Activated T-helper 1 cell treated with anti-CD3 and anti-CD28 coated beads, Interleukin-12 subunit alpha, Interleukin-12 subunit beta, Interleukin-2, Interleukin-4 antibody, amounts not matched to agents 30 ng/mL and 10 ng/mL and 1 ng/mL, durations not matched to agents 14 hours and 24 hours and 36 hours (primary cell): Measurements from ENCODE around the gene SMC3. TPM values are rescaled to one million over a fixed set of nuclear protein-coding genes. Genes with fewer than 3 reads are reported as not detected.
A peak's percentile ranks its signal among the peaks of the same experiment; 100 is the strongest.
"Not testable (repeated sequence)": the region's sequence is repeated elsewhere in the genome, so short reads cannot be mapped to it uniquely, and the experiment has no call there.

ENCODE experiments used
- DNase-seq: peaks from one replicate; pipeline ENCODE4 v3.0.0; 2021; ENCODE audit warnings: low spot score
- H3K27ac Mint-ChIP-seq: one replicate; pipeline ENCODE4 v1.8.0; 2021; ENCODE audit warnings: mild to moderate bottlenecking, mixed read lengths
- H3K27me3 Mint-ChIP-seq: one replicate; pipeline ENCODE4 v1.8.0; 2022; ENCODE audit warnings: mild to moderate bottlenecking, moderate library complexity, mixed read lengths; ENCODE audit not compliant: insufficient read depth
- H3K36me3 Mint-ChIP-seq: one replicate; pipeline ENCODE4 v1.8.0; 2021; ENCODE audit warnings: low read depth, mixed read lengths
- H3K4me1 Mint-ChIP-seq: one replicate; pipeline ENCODE4 v1.8.0; 2021; ENCODE audit warnings: low read depth, mixed read lengths
- H3K4me3 Mint-ChIP-seq: one replicate; pipeline ENCODE4 v1.8.0; 2021; ENCODE audit warnings: mild to moderate bottlenecking, moderate library complexity, mixed read lengths
- H3K9me3 Mint-ChIP-seq: one replicate; pipeline ENCODE4 v1.8.0; 2021; ENCODE audit warnings: mixed read lengths
- intact Hi-C: fragments of 100-400 bp; cut with micrococcal nuclease; formaldehyde crosslinking; loops from one replicate; pipeline ENCODE4 v1.15.1; 2024
- total RNA-seq: library from RNA; stranded (reverse); gene quantifications from 2 replicates; pipeline ENCODE4 v1.2.3, GENCODE V29; 2022

The SMC3 gene
- total RNA-seq: 74.5 and 77.9 TPM in 2 replicates

GRCh38 chr10:110567201-110568054 is at the start of gene SMC3:
SMC3 (plus strand) TSS chr10:110567695; CDS start chr10:110567817, 122 bp downstream.
- Mint-ChIP-seq H3K4me3 (peak within 1 kb of the TSS; percentile 93), H3K27me3 (peaks cover 14% of the 10 kb centered on the region), H3K4me1 (peaks cover 44% of the 10 kb centered on the region), H3K9me3 (no peaks in the 10 kb centered on the region), H3K27ac (peak within 1 kb of the TSS; percentile 96), H3K36me3 (peaks cover 12% of the 10 kb centered on the region)
- intact Hi-C loops: loop anchor here (1.0 to 5.0 kb wide), 16 partner anchors 10 to 645 kb away; partner anchors contain the start of genes ADD3, BBIP1, DUSP5 and SHOC2
- DNase-seq: peak; percentile 89

- Mint-ChIP-seq H3K9me3 (no peaks in the 10 kb centered on the region), H3K27me3 (no peaks in the 10 kb centered on the region), H3K36me3 (peaks cover 42% of the 10 kb centered on the region), H3K27ac (peak overlapping the region; percentile 49), H3K4me1 (peaks cover 55% of the 10 kb centered on the region), H3K4me3 (peak overlapping the region; percentile 2)
- no peak for DNase-seq
- intact Hi-C loops: no loop called here
Measured at GRCh38 chr10:110522365-110522988, 45.0 kb upstream of the SMC3 start.

- intact Hi-C loops: no loop called here
- H3K36me3 Mint-ChIP-seq: peaks cover 43% of the 10 kb centered on the region
- no peak overlapping the region for H3K4me3 Mint-ChIP-seq
- H3K4me1 Mint-ChIP-seq: peaks cover 67% of the 10 kb centered on the region
- H3K27ac Mint-ChIP-seq: no peak overlapping the region
- no peaks in the 10 kb centered on the region for H3K27me3 Mint-ChIP-seq
- DNase-seq: no peak
- no peaks in the 10 kb centered on the region for H3K9me3 Mint-ChIP-seq
Measured at GRCh38 chr10:110523736-110524135, 43.8 kb upstream of the SMC3 start.

- Mint-ChIP-seq H3K27ac (no peak overlapping the region), H3K4me3 (no peak overlapping the region), H3K27me3 (no peaks in the 10 kb centered on the region), H3K36me3 (peaks cover 39% of the 10 kb centered on the region), H3K9me3 (no peaks in the 10 kb centered on the region), H3K4me1 (peaks cover 73% of the 10 kb centered on the region)
- intact Hi-C loops: no loop called here
- no peak for DNase-seq
Measured at GRCh38 chr10:110524179-110524858, 43.2 kb upstream of the SMC3 start.

- no peaks in the 10 kb centered on the region for H3K9me3 Mint-ChIP-seq
- peaks cover 78% of the 10 kb centered on the region for H3K4me1 Mint-ChIP-seq
- H3K27me3 Mint-ChIP-seq: no peaks in the 10 kb centered on the region
- peaks cover 39% of the 10 kb centered on the region for H3K36me3 Mint-ChIP-seq
- H3K27ac Mint-ChIP-seq: no peak overlapping the region
- DNase-seq: no peak
- H3K4me3 Mint-ChIP-seq: no peak overlapping the region
- intact Hi-C loops: loop anchor here (5.0 kb wide), 1 partner anchor 313 kb away; no protein-coding TSS in a partner anchor
Measured at GRCh38 chr10:110524859-110525232, 42.6 kb upstream of the SMC3 start.

GRCh38 chr10:110525349-110526260 is 41.9 kb upstream of the SMC3 start:
- no peak overlapping the region for H3K4me3 Mint-ChIP-seq

GRCh38 chr10:110527731-110528171 is 39.7 kb upstream of the SMC3 start:
- no peaks in the 10 kb centered on the region for H3K9me3 Mint-ChIP-seq
- no peaks in the 10 kb centered on the region for H3K27me3 Mint-ChIP-seq
- no peak for DNase-seq
- peak overlapping the region; percentile 40 for H3K4me3 Mint-ChIP-seq
- intact Hi-C loops: loop anchor here (1.0 to 5.0 kb wide), 5 partner anchors 9 to 315 kb away; no protein-coding TSS in a partner anchor
- H3K36me3 Mint-ChIP-seq: peaks cover 26% of the 10 kb centered on the region
- peak overlapping the region; percentile 76 for H3K27ac Mint-ChIP-seq
- peaks cover 81% of the 10 kb centered on the region for H3K4me1 Mint-ChIP-seq

More at GRCh38 chr10:110525349-110526260, 41.9 kb upstream of the SMC3 start:
- Mint-ChIP-seq H3K4me1 (peaks cover 83% of the 10 kb centered on the region), H3K36me3 (peaks cover 36% of the 10 kb centered on the region), H3K9me3 (no peaks in the 10 kb centered on the region), H3K27me3 (no peaks in the 10 kb centered on the region), H3K27ac (peak overlapping the region; percentile 46)
- no peak for DNase-seq
- intact Hi-C loops: loop anchor here (5.0 kb wide), 1 partner anchor 313 kb away; no protein-coding TSS in a partner anchor

GRCh38 chr10:110528224-110528996 is 39.1 kb upstream of the SMC3 start:
- H3K27ac Mint-ChIP-seq: peak overlapping the region; percentile 94
- peaks cover 24% of the 10 kb centered on the region for H3K36me3 Mint-ChIP-seq
- peak overlapping the region; percentile 64 for H3K4me3 Mint-ChIP-seq
- intact Hi-C loops: loop anchor here (1.0 to 5.0 kb wide), 5 partner anchors 8 to 316 kb away; no protein-coding TSS in a partner anchor
- no peaks in the 10 kb centered on the region for H3K9me3 Mint-ChIP-seq
- no peaks in the 10 kb centered on the region for H3K27me3 Mint-ChIP-seq
- DNase-seq: no peak
- H3K4me1 Mint-ChIP-seq: peaks cover 83% of the 10 kb centered on the region

DNA sequence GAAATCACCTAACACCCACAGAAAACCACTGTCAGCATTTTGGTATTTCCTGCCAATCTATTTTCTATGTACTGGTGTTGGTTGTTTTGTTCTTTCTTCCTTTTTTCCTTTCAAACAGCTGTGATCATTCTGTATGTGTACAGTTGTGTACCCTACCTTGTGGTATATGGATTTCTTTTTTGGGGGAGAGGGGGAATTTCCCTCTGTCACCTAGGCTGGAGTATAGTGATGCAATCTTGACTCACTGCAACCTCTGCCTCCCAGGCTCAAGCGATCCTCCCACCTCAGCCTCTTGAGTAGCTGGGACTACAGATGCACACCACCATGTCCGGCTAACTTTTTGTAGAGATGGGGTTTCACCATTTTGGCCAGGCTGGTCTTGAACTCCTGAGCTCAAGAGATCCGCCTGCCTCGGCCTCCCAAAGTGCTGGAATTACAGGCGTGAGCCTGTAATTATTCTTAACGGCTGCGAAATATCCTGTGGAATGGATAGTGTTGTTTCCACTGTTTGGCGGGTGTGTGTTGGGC is 38.4 kb upstream of the SMC3 start:
- DNase-seq: peak; percentile 39
- not testable (repeated sequence) for H3K9me3 Mint-ChIP-seq, H3K27me3 Mint-ChIP-seq
- Mint-ChIP-seq H3K27ac (peak overlapping the region; percentile 94), H3K4me1 (peaks cover 76% of the 10 kb centered on the region), H3K4me3 (peak overlapping the region; percentile 64), H3K36me3 (peaks cover 18% of the 10 kb centered on the region)
- intact Hi-C loops: loop anchor here (1.0 to 5.0 kb wide), 10 partner anchors 7 to 317 kb away; partner anchors contain the start of genes DUSP5 and SMC3

- intact Hi-C loops: loop anchor here (1.0 to 5.0 kb wide), 7 partner anchors 32 to 317 kb away; partner anchors contain the start of genes DUSP5 and SMC3
- H3K27me3 Mint-ChIP-seq: no peaks in the 10 kb centered on the region
- H3K27ac Mint-ChIP-seq: peak overlapping the region; percentile 94
- peaks cover 76% of the 10 kb centered on the region for H3K4me1 Mint-ChIP-seq
- H3K4me3 Mint-ChIP-seq: peak overlapping the region; percentile 64
- no peaks in the 10 kb centered on the region for H3K9me3 Mint-ChIP-seq
- no peak for DNase-seq
- peaks cover 15% of the 10 kb centered on the region for H3K36me3 Mint-ChIP-seq
Measured at GRCh38 chr10:110529596-110530011, 37.9 kb upstream of the SMC3 start.
